Daoy (cell line): ENCODE results near the gene NTNG1. TPM values are rescaled to one million over a fixed set of nuclear protein-coding genes. Genes with fewer than 3 reads are reported as not detected.
A peak's percentile ranks its signal among the peaks of the same experiment; 100 is the strongest.
"Not testable (repeated sequence)": the region's sequence is repeated elsewhere in the genome, so short reads cannot be mapped to it uniquely, and the experiment has no call there.

ENCODE experiments used
- DNase-seq: peaks from one replicate; pipeline ENCODE4 v3.0.0-alpha.2; 2015; ENCODE audit warnings: low read depth
- total RNA-seq: library from RNA; depleted of rRNA; stranded (reverse); fragments of >200 nt; shearing (Covaris generic); gene quantifications from 2 replicates; pipeline ENCODE4 v1.2.3, GENCODE V29; 2014

Gene NTNG1
- total RNA-seq, 1 experiment from 2014 or later = 3.4 TPM

DNA sequence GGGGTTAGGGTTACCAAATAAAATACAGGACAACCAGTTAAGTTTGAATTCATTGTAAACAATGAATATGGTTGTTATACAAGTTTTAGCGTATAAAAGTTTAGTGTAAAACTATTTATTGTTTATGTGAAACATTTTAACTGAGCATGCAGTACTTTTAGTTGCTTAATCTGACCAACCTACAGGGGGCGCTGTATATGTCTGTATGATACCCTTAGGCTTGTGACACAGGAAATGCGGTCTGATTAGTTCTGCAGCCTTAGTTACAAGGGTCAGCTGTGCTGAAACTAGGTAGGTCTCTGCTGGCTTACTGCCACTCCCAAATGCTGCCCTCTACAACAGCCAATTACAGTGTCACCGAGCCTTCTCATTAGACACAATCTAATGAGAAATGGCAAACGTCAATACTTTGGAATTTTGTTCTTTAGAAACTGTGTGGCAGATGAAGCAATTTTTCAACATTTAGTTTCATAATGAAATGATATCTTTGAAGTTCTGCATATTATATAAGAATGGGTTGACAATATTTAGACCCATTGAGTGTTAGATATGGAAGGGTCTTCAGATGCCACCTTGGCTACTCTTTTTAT is 56.2 kb downstream of the NTNG1 start:
- peak; percentile 51 for DNase-seq

DNA sequence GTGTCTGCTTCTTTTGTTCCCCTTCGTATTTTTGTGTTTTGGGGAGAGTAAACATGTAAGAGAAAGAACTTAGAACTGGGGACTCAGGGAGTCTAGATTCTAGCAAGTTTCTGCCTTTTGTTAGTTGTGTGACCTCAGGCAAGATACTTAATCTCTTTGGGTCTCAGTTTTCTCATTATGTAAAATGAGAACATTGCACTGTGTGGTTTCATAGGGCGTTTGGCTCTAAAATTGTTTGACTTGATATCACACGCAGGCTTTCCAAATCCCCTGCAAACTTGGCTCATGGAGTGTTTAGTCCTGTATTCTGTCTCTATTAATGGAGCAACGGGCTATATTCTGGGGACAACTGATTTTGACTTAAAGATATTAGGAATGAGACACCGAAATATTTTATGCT is 57.7 kb downstream of the NTNG1 start:
- DNase-seq = peak; percentile 31

DNA sequence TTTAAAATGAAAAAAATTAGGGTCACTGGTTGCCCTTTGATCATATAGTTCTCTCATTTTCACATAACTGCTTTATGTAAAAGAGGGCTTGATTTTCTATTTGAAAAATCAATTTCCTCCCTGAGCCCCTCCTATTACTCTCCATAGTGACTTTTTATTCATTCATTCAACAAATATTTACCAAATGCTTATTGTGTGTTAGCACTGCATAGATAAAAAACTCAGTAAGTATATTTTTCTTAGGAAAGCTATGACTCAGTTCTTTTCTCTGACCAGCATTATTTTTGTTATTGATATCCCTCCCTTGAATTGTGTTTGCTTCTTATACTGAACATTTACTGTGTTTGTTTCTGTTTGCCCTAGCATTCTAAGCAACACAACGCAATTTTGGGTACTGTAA is 59.8 kb downstream of the NTNG1 start:
- no peak for DNase-seq

DNA sequence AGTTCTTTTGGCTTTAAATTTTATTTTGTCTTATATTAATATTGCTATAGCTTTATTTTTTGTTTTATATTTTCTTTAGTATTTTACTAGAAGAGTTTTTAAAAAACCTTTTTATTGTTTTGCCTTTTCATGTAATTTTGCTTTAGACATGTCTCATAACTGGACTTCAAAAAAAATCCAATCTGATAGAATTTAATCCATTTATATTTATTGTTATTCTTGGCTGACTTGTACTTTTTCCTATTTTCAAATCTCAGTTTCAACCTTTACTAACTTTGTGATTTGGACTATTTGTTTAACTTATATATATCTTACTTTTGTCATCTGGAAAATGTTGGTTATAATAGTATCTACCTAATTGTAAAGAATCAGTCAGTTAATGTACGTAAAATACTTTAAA is 61.2 kb downstream of the NTNG1 start:
- no peak for DNase-seq

DNA sequence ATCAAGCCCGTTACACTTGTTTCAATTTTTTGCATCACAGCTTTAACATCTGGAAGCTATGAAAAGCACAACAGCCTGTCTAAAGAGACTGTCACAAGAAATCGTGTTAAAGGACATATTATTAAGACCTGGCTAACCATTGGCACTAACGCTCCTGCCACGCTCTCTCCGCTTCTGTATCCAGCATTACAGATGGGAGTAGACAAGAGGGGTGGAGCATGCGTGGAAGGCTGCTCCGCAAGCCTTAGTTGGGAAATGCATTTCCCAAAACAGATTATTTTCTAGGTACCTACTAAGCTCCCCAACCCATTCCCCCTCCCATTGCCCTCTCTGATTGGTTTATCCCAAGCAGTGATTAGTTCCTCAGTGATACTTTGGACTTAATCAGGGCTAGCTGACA is 72.4 kb downstream of the NTNG1 start:
- DNase-seq = no peak

DNA sequence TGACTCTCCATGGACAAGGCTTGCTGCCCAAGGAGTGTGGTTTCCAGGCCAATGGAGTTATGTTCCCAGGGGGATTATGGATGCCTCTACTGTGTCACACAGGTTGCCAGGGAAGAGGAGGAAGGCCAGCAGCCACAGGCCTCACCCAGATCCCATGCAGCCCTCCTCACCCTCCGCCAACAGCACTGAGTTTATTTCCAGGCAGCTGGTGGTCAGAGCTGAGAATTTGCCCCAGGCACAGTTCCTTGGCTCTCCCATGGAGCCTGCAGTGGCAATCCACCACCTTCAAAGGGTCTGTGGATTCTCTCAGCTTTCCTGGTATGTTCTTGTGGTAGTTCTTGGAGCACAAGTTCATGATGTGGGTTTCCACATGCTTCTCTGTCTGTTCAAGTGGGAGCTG is 79.2 kb downstream of the NTNG1 start:
- DNase-seq = peak; percentile 11

DNA sequence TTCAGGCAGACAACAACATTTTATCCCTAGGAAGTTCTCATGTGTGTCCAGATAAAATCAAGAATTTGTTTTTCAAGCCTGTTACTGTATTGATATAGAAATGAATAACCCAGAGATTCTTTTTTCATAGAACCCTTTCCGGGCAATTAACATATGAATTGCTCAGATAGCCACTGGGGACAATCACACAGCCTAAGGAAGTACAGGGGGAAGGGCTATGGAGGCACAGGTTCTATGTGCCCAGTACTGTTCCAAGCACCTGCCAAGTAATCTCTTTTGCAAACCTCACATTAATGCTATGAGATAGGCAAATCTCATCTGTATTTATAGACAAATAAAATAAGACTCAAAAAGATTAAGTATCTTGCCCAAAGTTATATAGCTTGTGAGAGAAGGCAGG is 84.9 kb downstream of the NTNG1 start:
- DNase-seq = no peak

DNA sequence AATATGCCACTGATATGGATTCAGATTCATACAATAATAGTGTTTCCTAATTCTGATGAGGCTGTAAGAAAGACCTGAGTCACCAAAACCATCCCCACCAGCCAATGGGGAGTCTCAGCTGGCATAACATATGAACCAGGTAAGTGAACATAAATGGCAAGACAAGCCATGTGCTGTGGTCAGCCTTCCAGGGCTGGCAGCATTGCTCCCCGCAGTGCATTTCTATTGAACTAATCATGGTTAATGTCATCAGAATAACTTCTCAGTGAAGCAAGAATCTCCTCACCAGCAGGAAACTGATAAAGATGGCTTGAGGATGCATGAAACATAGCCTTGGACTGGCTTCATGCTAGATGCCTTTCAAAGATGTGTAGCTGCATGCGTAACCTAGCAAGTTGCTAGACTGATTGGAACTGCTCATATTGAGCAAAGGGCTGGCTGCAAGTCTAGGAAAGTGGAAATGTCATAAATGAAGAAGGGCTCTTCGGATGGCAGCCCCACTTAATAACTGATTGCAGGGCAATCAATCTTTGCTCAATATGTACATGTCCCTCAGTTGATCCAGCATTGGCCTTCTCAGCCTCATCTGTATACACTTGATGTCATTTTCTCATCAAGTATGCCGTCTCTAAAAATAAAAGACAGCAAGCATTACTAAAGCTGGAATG is 88.0 kb downstream of the NTNG1 start:
- peak; percentile 30 for DNase-seq

DNA sequence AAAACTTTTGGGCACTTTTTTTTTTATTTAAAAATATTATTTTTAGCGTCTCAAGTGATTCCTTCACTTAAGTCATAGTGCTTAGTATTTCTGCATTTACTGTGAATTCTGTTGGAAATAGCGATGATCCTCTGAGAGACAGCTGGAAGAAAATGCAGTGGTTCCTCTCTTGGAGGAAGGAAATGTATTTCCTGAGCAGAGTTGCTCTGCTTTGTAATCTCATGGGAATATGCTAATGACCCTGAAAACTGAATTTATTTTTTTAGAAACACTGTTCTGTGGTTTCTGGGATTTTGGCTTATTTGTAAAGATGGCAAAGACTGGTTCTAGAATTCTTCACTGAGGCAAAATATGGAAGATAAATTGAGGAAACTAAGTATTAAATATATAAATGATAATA is 88.9 kb downstream of the NTNG1 start:
- no peak for DNase-seq

DNA sequence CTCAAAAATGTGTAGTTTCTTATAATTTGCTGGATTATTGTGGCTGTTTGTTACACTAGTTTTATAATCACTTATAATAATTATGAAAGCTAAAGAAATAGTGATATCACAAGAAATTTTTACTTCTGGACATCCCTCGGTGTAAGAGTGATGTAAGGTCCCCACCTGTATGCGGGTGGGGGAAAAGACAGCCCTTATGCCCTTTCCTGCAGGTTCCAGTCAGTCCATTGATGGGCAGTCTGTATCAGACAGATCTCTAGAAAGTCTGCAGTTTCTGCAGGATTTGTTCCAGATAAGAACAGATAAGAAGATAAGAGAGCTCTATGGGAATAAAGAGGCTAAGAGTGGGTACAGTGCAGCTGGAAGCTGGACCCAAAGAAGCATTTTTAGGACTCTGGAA is 89.3 kb downstream of the NTNG1 start:
- DNase-seq = no peak

DNA sequence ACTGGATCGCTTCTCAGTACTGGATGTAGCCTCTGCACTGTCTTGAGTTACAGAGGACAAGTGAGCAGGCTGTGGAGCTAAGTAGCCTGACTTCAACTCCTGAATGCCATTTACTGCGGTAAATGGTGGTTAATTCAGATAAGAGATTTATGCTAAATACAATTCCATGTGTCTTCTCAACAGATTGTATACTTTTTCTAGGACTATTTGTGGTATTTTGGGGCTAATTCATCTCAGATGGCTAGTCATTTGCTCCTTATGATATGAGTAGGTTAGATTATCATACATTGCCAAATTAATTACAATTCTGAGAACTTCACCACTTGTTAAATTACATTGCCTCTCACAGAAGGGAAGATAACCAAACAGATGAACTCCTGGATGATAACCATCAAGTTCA is 90.5 kb downstream of the NTNG1 start:
- DNase-seq = no peak

DNA sequence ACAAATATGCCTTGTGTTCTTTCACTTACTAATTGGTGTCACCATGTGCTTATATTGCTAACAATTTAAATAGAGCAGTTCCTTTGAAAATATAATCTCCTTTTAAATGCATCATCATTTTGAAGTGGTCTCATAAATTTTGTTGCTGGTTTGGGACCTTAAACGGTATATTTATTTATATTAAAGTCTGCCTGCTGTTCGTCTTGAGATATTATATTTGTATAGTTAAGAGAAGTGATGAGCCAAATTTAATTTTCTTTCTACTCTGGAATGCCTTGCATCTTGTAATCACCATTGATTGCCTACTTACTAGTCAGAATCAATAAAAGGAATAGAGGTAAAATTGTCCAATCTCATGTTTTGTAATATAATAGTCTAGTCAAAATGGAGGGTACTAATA is 91.6 kb downstream of the NTNG1 start:
- DNase-seq = no peak

DNA sequence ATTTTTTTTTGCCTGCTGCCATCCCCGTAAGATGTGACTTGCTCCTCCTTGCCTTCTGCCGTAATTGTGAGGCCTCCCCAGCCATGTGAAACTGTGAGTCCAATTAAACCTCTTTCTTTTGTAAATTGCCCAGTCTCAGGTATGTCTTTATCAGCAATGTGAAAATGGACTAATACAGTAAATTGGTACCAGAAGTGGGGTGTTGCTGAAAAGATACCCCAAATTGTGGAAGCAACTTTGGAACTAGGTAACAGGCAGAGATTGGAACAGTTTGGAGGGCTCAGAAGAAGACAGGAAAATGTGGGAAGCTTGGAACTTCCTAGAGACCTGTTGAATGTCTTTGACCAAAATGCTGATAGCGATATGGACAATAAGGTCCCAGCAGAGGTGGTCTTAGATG is 95.9 kb downstream of the NTNG1 start:
- not testable (repeated sequence) for DNase-seq

DNA sequence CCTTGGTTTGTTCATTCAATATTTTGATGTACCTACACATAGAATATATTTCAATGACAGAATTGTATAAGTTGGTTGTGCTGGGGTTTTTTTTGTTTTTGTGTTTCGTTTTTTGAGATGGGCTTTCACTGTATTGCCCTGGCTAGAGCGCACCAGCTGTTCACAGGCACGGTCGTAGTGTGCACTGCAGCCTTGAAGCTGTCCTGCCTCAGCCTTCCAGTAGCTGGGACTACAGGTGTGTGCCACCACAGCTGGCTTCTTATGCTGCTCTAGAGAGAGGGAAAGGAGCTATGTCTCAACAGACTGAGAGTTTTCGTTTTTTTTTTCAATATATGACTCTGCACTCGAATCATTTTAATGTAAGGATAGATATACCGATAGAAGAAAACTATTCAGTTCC is 102.6 kb downstream of the NTNG1 start:
- no peak for DNase-seq

DNA sequence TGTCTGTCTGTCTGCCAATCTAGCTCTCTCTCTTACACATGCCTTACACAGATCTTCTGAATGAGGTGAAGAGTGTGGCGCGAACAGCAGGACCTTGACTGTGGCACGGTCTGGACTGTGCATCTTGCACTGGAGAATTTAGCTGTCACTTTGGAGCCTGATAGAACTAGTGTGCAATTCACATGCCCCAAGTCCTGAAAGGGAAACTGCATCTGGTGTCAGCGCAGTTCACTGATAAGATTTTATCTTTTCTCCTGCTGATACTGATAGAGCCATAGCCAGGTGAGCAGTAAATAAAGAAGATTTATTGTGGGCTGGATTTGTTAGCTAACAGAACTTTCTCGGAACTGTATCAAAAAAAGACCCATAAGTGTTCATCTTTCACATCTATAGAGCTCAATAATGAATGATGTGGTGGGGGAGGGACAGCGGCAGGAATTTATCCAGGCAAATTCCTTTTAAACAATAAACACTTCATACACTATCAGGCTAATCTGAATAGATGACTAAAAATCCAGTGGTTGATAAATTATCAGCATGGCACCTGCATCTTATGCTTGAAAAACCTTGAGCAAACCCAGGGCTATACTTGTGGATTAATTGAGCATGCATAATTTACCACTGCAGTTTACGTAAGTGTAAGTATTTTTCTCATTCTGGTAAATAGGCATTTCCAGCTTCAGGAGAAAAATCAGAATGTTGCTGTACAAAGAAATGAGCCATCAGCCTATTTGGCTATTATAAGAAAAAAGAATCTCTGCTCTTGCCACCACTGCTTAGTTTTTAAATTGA is 104.1 kb downstream of the NTNG1 start:
- no peak for DNase-seq

DNA sequence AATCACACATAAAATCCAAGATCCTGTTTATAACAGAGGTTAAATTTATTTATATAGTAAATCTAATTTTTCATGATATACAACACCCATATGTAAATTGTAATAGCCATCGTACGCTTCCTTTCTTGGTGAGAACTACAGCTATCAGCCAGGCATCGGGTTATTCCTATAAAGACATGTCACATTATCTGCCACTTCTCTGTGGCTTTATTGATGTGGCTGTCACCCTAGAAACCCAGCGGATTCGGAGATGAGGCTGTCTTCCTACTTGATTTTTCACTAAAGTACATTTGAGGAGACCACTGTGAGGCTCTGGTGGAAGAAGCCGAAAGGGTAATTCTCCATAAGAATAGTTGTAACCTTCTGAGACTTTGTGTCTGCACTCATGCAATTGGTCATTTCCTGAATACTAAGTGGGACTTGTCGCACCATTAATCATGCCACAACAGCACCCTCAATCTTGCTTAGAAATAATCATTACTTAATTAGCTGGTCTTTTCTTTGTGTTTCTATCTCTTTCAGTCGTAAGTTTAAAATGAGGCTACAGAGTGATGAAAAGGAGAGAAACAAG is 106.0 kb downstream of the NTNG1 start:
- DNase-seq = no peak

DNA sequence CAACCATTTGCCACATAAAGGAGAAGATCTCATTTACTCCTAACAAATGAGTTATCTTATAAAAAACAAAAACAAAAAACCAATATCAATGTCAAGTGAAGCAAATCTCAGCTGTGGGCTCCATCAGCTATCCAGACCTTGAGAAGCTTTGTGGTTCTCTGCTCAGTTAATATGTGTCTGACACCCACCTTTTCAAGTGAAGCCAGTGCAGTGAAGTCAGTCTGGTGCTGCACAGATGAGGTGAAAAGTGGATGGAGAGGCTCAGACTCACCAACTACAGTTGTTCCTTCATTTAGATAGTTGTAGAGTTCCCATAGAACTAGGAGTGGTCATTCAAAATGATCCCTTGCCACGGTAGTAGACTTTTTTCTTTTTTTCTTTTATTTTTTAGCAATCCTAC is 106.8 kb downstream of the NTNG1 start:
- DNase-seq = no peak

DNA sequence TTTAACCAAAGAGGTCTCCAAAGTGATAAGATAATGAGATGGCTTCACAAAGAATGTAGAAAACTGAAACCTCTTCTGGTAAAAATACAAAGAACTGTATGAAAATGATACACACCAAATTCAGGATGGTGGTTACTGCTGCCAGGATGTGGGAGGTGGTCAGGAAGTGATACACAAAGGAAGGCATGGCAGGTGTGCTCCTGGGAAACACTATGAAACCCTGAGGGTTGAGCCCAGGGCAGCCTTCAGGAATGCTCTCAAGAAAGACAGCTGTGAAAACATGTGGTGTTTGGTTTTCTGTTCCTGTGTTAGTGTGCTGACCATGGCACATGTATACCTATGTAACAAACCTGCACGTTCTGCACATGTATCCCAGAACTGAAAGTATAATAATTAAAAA is 109.3 kb downstream of the NTNG1 start:
- peak; percentile 66 for DNase-seq

DNA sequence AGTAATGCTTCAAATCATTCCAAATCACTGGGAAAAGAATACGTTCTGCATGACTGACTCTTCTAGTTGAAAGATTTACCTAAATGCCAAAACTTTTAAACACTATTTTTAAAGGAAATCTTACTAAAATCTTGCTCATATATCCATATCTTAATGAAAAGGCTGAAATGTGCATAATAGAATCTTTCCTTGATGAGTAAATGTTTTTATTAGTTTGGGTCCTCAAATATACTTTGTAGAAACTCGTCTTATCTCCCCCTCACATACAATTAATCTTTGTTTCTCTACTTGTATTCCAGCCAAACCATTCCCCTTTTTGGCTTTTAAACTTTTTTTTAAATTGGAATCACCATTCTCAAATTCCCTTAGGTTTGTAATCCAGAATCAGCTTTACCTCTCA is 110.2 kb downstream of the NTNG1 start:
- no peak for DNase-seq

DNA sequence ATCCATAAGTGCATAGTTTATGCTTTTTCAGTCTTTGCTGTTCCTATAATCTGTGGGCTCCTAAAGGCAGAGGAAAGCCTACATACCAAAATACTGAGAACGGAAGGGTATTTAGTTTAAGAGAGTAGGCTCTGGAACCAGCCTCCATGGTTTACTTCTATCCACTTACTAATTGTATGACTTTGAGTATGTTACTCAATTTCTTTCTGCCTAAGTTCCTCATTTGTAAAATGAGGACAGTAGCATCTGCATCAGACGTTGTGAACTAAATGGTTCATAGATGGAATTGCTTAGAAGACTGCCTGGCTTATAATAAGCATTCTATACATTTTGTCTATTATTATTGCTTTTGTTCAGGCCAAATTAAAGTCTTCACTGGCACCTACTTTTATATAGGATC is 111.0 kb downstream of the NTNG1 start:
- no peak for DNase-seq

DNA sequence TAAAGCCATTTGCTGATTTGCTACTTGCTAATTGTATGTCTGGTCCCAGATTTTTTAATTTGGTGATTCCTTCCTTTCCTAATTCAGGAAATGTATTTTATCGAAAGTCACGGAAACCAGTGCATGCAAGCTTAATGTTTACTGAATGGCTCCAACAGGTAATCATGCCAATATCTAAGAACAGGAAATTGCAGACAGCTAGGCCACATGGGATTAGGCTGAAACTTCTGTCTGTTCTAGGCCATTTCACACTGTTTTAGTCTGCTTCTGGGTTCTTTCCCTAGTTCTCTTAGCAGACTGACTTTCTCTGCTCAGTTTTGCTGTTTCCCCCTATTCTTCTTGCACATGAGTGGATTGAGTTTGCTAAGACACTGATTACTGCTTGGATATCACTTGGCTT is 111.4 kb downstream of the NTNG1 start:
- no peak for DNase-seq

DNA sequence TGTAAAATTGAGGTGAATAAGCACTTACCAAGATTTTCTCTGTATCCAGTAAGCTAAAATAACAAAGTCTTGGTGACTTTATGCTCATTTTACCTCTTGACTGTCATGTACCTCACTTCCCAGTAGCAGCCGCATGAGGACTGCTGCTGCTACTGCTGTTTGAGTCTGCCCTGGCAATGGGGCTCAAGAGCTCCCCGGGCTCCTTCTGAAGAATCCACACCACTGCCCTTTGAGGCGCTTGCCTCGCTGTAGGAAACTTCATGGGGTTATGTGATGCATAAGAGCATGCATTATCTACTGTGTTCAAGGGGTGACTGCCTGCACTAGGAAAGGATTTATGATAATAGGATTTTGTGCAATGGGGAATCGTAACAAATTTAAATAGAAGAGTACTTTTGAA is 113.5 kb downstream of the NTNG1 start:
- no peak for DNase-seq

DNA sequence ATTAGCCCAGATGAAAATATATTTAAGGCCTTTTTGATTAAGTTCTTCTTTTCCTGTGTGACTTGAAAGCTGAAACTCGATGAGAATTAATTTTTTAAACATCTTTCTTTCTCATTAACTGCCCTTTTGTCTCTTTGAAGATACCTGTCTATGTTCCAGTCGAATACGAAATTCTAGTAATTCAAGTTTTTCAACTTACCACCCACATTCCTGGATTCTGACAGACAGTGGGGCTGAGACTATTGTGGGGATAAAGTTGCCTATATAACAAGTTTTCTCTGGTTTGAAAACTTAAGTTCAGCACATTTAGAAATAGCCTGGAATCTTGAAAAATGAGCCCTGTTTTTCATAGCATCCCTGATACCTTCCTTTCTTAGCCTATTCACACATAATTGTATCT is 114.6 kb downstream of the NTNG1 start:
- no peak for DNase-seq
